NCI-H1417 treated with DMSO at 0.1 percent for 48 hours (cell line): Measurements from ENCODE around the gene PPP1R18.
"Not testable (repeated sequence)": the region's sequence is repeated elsewhere in the genome, so short reads cannot be mapped to it uniquely, and the experiment has no call there.

Experiments used
- DNase-seq: peaks from one replicate; lab custom pipeline; 2025; lab: John Stamatoyannopoulos, UW

PPP1R18 gene

GRCh38 chr6:30719791-30720737 lies 33.6 kb upstream of the PPP1R18 start, which contains the start of gene TUBB:
Gene TUBB (plus strand): TSS chr6:30720352. CDS start chr6:30720507, 155 bp downstream.
- peak; percentile 97 for DNase-seq

GRCh38 chr6:30719356-30719755 lies 32.9 kb upstream of the PPP1R18 start:
- DNase-seq: no peak

- DNase-seq: not testable (repeated sequence)
These were observed 31.6 kb upstream of the PPP1R18 start for GRCh38 chr6:30717845-30718720.

- peak; percentile 92 for DNase-seq
These were observed 30.8 kb upstream of the PPP1R18 start, which contains the start of gene MDC1 for GRCh38 chr6:30717129-30717844. Gene MDC1 (minus strand): TSS chr6:30717281. CDS start chr6:30715175, 2,106 bp downstream.

GRCh38 chr6:30716879-30717128 lies 30.4 kb upstream of the PPP1R18 start:
- DNase-seq: no peak

GRCh38 chr6:30714263-30714662 lies 27.8 kb upstream of the PPP1R18 start:
- no peak for DNase-seq

GRCh38 chr6:30712441-30712945 lies 26.0 kb upstream of the PPP1R18 start:
- DNase-seq: no peak

- no peak for DNase-seq
These were observed 25.4 kb upstream of the PPP1R18 start for GRCh38 chr6:30711758-30712380.

- DNase-seq: no peak
These were observed 22.8 kb upstream of the PPP1R18 start for GRCh38 chr6:30709101-30709868.

- peak; percentile 47 for DNase-seq
These were observed 20.9 kb upstream of the PPP1R18 start for GRCh38 chr6:30707281-30707850.

- no peak for DNase-seq
These were observed 19.2 kb upstream of the PPP1R18 start for GRCh38 chr6:30705620-30706019.

GRCh38 chr6:30703821-30704220 lies 17.4 kb upstream of the PPP1R18 start:
- DNase-seq: no peak

GRCh38 chr6:30703011-30703410 lies 16.6 kb upstream of the PPP1R18 start:
- no peak for DNase-seq

- DNase-seq: no peak
These were observed 13.9 kb upstream of the PPP1R18 start for GRCh38 chr6:30700340-30700739.

GRCh38 chr6:30696432-30696831 lies 10.0 kb upstream of the PPP1R18 start:
- DNase-seq: no peak

GRCh38 chr6:30691208-30691847 lies 4.9 kb upstream of the PPP1R18 start:
- DNase-seq: no peak

- peak; percentile 49 for DNase-seq
These were observed 4.2 kb upstream of the PPP1R18 start, which contains the start of gene NRM for GRCh38 chr6:30690403-30691207. Gene NRM (minus strand): TSS chr6:30690984. CDS start chr6:30690974, 10 bp downstream.

GRCh38 chr6:30689985-30690384 lies 3.5 kb upstream of the PPP1R18 start:
- DNase-seq: no peak
